Keratinocyte (primary cell): ENCODE measurements around the gene CWC22. TPM values are rescaled to one million over a fixed set of nuclear protein-coding genes. Genes with fewer than 3 reads are reported as not detected.

Experiments used
- DNase-seq: peaks from one replicate; pipeline ENCODE4 v3.0.0-alpha.2; 2011; ENCODE audit warnings: low read depth, missing footprints, low spot score
- FAIRE-seq: peaks from 2 replicates; lab custom pipeline; 2011; peaks lifted over from hg19 to GRCh38; lab: Jason Lieb, UNC
- H2AFZ ChIP-seq: 2 replicates; pipeline ENCODE4 v1.6.0; 2012; ENCODE audit warnings: low read length, control low read depth, inconsistent platforms; ENCODE audit not compliant: control insufficient read depth
- H3K27ac ChIP-seq: 2 replicates; pipeline ENCODE4 v1.5.1; 2011; ENCODE audit warnings: low read length; ENCODE audit not compliant: control insufficient read depth, insufficient read depth
- H3K27me3 ChIP-seq: 3 replicates; pipeline ENCODE4 v1.6.0; 2011; ENCODE audit warnings: low read length; ENCODE audit not compliant: control insufficient read depth, insufficient read depth; ENCODE audit errors: extremely low read depth
- H3K36me3 ChIP-seq, 2 experiments: 2 replicates in 1 of 2; 3 replicates in 1 of 2; pipeline ENCODE4 v1.5.1; 2011; ENCODE audit warnings: low read length in 2 of 2, mild to moderate bottlenecking in 1 of 2; ENCODE audit not compliant: control insufficient read depth in 2 of 2, insufficient read depth in 2 of 2; ENCODE audit errors: extremely low read depth in 1 of 2
- H3K4me1 ChIP-seq: 3 replicates; pipeline ENCODE4 v1.5.1; 2011; ENCODE audit warnings: low read length; ENCODE audit not compliant: control insufficient read depth, insufficient read depth; ENCODE audit errors: extremely low read depth
- H3K4me2 ChIP-seq: 3 replicates; pipeline ENCODE4 v1.6.0; 2011; ENCODE audit warnings: low read depth, low read length; ENCODE audit not compliant: control insufficient read depth, insufficient read depth; ENCODE audit errors: extremely low read depth
- H3K4me3 ChIP-seq, 3 experiments: fragments of 200-600 bp in 1 of 3; sonication (generic) in 1 of 3; 2 replicates in 2 of 3; 3 replicates in 1 of 3; pipeline ENCODE4 v1.5.1; 2011 to 2016; ENCODE audit warnings: low read length in 3 of 3, mild to moderate bottlenecking in 3 of 3, control low read depth in 2 of 3, inconsistent platforms in 1 of 3, low read depth in 1 of 3, mixed read lengths in 1 of 3, mixed run types in 1 of 3, moderate library complexity in 1 of 3; ENCODE audit not compliant: control insufficient read depth in 2 of 3, insufficient read depth in 2 of 3; ENCODE audit errors: extremely low read depth in 1 of 3
- H3K79me2 ChIP-seq: 2 replicates; pipeline ENCODE4 v1.6.0; 2012; ENCODE audit warnings: low read length; ENCODE audit not compliant: control insufficient read depth, insufficient read depth
- H3K9ac ChIP-seq: 3 replicates; pipeline ENCODE4 v1.6.0; 2011; ENCODE audit warnings: low read length; ENCODE audit not compliant: control insufficient read depth, insufficient read depth; ENCODE audit errors: extremely low read depth
- H3K9me1 ChIP-seq: 3 replicates; pipeline ENCODE4 v1.6.0; 2011; ENCODE audit warnings: low read length; ENCODE audit not compliant: control insufficient read depth, insufficient read depth; ENCODE audit errors: extremely low read depth
- H3K9me3 ChIP-seq: 2 replicates; pipeline ENCODE4 v1.5.1; 2012; ENCODE audit warnings: low read depth, low read length; ENCODE audit not compliant: control insufficient read depth
- H4K20me1 ChIP-seq: 3 replicates; pipeline ENCODE4 v1.6.0; 2011; ENCODE audit warnings: low read length; ENCODE audit not compliant: control insufficient read depth, insufficient read depth; ENCODE audit errors: extremely low read depth
- EZH2 ChIP-seq: IDR thresholded peaks from one replicate; pipeline ENCODE4 v1.6.1; 2012; ENCODE audit warnings: inconsistent platforms, mild to moderate bottlenecking, low read length, moderate library complexity
- dilution Hi-C: fragments of 300-500 bp; cut with MboI; formaldehyde crosslinking; loops from one replicate; pipeline ENCODE4 v1.7.0; 2020; ENCODE audit warnings: low sequenced_read_pairs; ENCODE audit not compliant: extremely low pct_ligation_motif_present
- polyA plus RNA-seq, 5 experiments: library from polyadenylated mRNA; depleted of rRNA in 3 of 5; stranded (reverse) in 3 of 5; stranded (forward) in 1 of 5; unstranded in 1 of 5; fragments of >200 nt; gene quantifications; 1 replicate in 1 of 5; 2 replicates in 3 of 5; 3 replicates in 1 of 5; pipeline versions ENCODE4 v1.2.1 to v1.2.3, GENCODE V29; 2011 to 2012; ENCODE audit warnings: missing spikeins in 2 of 5, low read depth in 1 of 5, low replicate concordance in 1 of 5
- TF ChIP-seq, protein P1 (sequence below), 3 experiments: IDR thresholded peaks in 1 of 3; conservative IDR thresholded peaks in 1 of 3; optimal IDR thresholded peaks in 1 of 3; 2 replicates in 2 of 3; 3 replicates in 1 of 3; pipeline versions ENCODE3 to v1.5.1; 2011; ENCODE audit warnings: low read length in 3 of 3, mild to moderate bottlenecking in 3 of 3, moderate library complexity in 2 of 3, control low read depth in 1 of 3, inconsistent platforms in 1 of 3; ENCODE audit not compliant: insufficient read depth in 2 of 3; ENCODE audit errors: extremely low read depth in 1 of 3

CWC22 gene
- polyA plus RNA-seq, 1 donor (not counting 4 experiments of a cell fraction or from before 2014, with no cell fraction given): 8.8 TPM

DNA sequence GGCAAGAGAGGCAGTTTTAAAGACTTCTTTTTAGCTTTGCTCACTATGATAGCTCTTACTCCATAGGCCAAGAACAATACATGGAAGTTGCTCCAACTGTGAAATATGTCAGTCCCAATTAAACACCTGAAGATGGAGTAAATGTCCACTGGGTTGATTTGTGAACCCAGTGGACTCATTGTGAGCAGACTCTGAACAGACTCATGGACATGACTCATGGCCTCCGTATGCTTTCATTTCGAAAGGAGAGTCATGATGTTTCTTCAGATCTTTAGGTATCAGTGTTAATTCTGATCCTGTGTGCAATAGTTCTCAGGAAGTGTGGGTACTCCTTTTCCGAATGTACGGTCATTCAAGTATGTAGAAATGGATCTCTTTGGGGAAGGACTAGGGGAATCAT lies 5.4 kb upstream of the CWC22 start:
- H3K9me3 ChIP-seq: no peaks in the 10 kb centered on the region
- dilution Hi-C loops: no loop called here
- H3K27me3 ChIP-seq: no peaks in the 10 kb centered on the region
- no peaks in the 10 kb centered on the region for H4K20me1 ChIP-seq
- no peaks in the 10 kb centered on the region for H3K36me3 ChIP-seq
- no peak overlapping the region for H3K9ac ChIP-seq
- peaks cover 16% of the 10 kb centered on the region for H3K4me1 ChIP-seq
- no peak for TF ChIP-seq EZH2
- TF ChIP-seq, protein P1, sequence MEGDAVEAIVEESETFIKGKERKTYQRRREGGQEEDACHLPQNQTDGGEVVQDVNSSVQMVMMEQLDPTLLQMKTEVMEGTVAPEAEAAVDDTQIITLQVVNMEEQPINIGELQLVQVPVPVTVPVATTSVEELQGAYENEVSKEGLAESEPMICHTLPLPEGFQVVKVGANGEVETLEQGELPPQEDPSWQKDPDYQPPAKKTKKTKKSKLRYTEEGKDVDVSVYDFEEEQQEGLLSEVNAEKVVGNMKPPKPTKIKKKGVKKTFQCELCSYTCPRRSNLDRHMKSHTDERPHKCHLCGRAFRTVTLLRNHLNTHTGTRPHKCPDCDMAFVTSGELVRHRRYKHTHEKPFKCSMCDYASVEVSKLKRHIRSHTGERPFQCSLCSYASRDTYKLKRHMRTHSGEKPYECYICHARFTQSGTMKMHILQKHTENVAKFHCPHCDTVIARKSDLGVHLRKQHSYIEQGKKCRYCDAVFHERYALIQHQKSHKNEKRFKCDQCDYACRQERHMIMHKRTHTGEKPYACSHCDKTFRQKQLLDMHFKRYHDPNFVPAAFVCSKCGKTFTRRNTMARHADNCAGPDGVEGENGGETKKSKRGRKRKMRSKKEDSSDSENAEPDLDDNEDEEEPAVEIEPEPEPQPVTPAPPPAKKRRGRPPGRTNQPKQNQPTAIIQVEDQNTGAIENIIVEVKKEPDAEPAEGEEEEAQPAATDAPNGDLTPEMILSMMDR (optimal IDR thresholded peaks at IDR 0.05 in 1 of 3, IDR thresholded peaks at IDR 0.05 in 1 of 3, conservative IDR thresholded peaks at IDR 0.05 in 1 of 3; ENCODE audit: extremely low read depth in 1 of 3, insufficient read depth in 2 of 3, low read length in 3 of 3): no peak
- no peak overlapping the region for H2AFZ ChIP-seq
- no peaks in the 10 kb centered on the region for H3K79me2 ChIP-seq
- no peak overlapping the region for H3K27ac ChIP-seq
- FAIRE-seq: no peak
- H3K4me3 ChIP-seq: no peak overlapping the region
- no peak for DNase-seq
- no peaks in the 10 kb centered on the region for H3K9me1 ChIP-seq
- no peak overlapping the region for H3K4me2 ChIP-seq

- Histone ChIP-seq H3K79me2 (peaks cover 12% of the 10 kb centered on the region), H2AFZ (no peak overlapping the region), H3K9ac (no peak overlapping the region), H4K20me1 (no peaks in the 10 kb centered on the region), H3K4me3 (no peak overlapping the region), H3K27me3 (no peaks in the 10 kb centered on the region), H3K9me1 (no peaks in the 10 kb centered on the region), H3K4me2 (no peak overlapping the region), H3K9me3 (no peaks in the 10 kb centered on the region), H3K36me3 (no peaks in the 10 kb centered on the region), H3K27ac (no peak overlapping the region), H3K4me1 (peaks cover 5% of the 10 kb centered on the region)
- no peak for FAIRE-seq
- DNase-seq: no peak
- no peak for TF ChIP-seq EZH2
- TF ChIP-seq, protein P1 (optimal IDR thresholded peaks at IDR 0.05 in 1 of 3, IDR thresholded peaks at IDR 0.05 in 1 of 3, conservative IDR thresholded peaks at IDR 0.05 in 1 of 3; ENCODE audit: extremely low read depth in 1 of 3, insufficient read depth in 2 of 3, low read length in 3 of 3): no peak
- dilution Hi-C loops: no loop called here
These were observed 3.6 kb upstream of the CWC22 start for GRCh38 chr2:180010701-180011100.
